ENCODE measurements around the gene NME4.

The NME4 gene

DNA sequence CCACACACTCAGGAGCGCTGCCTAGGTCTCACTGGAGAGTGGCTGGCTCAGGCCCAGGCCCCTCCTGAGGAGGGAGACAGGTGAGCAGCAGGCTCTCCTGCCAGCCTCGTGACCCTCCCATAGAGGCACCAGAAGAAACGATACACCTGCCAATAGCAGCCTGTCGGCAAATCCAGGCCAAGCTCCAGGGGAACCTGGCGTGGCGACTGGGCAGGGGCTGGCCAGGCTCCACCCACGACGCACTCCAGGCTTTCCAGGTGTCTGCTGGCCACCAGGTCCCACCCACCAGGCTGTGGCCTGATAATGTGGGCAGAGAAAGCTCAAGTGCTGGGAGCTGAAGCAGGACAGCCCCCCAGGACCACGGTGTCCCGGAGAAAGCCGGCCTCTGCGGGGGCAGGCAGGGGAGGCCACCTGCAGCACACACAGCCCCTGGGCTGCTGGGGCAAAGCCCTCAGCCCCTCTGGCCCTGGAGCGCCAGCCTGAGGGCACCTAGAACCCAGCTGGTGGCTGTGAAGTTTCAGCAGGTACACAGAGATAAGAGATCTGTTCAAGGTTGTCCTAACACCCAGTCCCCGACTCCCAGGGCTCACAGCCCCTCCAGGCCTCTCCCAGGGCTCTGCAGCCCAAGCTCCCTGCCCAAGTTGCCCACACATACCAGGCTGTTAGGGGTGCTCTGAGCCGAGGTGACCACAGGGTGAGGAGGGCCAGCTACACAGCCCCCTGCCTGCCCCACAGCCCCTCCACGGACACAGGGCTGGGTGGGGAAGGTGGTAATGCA lies 17.6 kb upstream of the NME4 start:
- Histone ChIP-seq H3K27me3 (replicated peaks; ENCODE audit: control insufficient read depth, insufficient read depth, low read length) (no peaks in the 10 kb centered on the region), H3K36me3 (ENCODE audit: control insufficient read depth, insufficient read depth, low read length) (peaks cover 11% of the 10 kb centered on the region), H3K4me3 (replicated peaks; ENCODE audit: low read depth, low read length) (no peak overlapping the region)
- DNase-seq (ENCODE audit: extremely low read depth, insufficient read length) = no peak
- TF ChIP-seq, protein P1, sequence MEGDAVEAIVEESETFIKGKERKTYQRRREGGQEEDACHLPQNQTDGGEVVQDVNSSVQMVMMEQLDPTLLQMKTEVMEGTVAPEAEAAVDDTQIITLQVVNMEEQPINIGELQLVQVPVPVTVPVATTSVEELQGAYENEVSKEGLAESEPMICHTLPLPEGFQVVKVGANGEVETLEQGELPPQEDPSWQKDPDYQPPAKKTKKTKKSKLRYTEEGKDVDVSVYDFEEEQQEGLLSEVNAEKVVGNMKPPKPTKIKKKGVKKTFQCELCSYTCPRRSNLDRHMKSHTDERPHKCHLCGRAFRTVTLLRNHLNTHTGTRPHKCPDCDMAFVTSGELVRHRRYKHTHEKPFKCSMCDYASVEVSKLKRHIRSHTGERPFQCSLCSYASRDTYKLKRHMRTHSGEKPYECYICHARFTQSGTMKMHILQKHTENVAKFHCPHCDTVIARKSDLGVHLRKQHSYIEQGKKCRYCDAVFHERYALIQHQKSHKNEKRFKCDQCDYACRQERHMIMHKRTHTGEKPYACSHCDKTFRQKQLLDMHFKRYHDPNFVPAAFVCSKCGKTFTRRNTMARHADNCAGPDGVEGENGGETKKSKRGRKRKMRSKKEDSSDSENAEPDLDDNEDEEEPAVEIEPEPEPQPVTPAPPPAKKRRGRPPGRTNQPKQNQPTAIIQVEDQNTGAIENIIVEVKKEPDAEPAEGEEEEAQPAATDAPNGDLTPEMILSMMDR (IDR thresholded peaks at IDR 0.05; ENCODE audit: insufficient read depth, low read length, poor library complexity, severe bottlenecking) = no peak

DNA sequence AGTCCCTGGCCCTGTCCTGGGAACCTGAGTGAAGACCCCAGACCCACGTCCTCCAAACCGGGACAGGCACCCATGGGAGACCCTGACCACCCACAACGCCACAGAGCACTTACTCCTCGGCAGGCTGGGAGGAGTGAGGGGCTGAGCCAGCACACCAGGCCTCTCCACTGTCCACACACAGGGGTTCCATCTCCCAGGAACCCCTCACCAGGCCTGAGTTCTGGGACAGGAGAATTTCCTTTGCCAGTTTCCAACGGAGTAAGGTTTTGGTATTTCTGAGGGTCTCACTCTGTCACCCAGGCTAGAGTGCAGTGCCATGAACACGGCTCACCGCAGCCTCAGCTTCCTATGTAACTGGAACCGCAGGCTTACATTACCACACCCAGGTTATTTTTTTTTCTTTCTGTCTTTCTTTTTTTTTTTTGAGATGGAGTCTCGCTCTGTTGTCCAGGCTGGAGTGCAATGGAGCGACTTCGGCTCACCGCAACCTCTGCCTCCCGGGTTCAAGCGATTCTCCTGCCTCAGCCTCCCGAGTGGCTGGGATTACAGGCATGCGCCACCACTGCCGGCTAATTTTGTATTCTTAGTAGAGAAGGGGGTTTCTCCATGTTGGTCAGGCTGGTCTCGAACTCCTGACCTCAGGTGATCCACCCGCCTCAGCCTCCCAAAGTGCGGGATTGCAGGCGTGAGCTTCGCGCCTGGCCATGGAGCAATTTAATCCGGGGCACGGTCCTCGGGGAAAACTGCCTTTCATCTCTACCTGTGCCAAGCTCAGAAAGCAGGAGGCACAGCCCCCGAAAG lies 16.8 kb upstream of the NME4 start:
- Histone ChIP-seq H3K27me3 (replicated peaks; ENCODE audit: control insufficient read depth, insufficient read depth, low read length) (no peaks in the 10 kb centered on the region), H3K36me3 (ENCODE audit: control insufficient read depth, insufficient read depth, low read length) (peaks cover 4% of the 10 kb centered on the region), H3K4me3 (replicated peaks; ENCODE audit: low read depth, low read length) (peak overlapping the region; percentile 84)
- DNase-seq (ENCODE audit: extremely low read depth, insufficient read length) = no peak
- TF ChIP-seq, protein P1 (IDR thresholded peaks at IDR 0.05; ENCODE audit: insufficient read depth, low read length, poor library complexity, severe bottlenecking) = no peak

DNA sequence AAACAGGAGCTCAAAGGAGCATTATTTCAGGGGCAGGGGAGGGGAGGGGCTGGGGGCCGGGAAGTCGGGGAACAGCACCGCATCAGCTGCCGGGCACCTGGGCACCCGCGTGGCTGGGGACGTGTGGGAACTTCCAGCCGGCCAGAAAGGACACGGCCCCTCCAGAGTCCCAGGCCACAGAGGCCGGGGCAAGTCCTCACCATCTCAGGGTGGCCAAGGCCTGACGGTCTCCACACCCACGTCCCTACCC lies 16.3 kb upstream of the NME4 start:
- no peak for DNase-seq (ENCODE audit: extremely low read depth, insufficient read length)
- Histone ChIP-seq H3K36me3 (ENCODE audit: control insufficient read depth, insufficient read depth, low read length) (peaks cover 4% of the 10 kb centered on the region), H3K27me3 (replicated peaks; ENCODE audit: control insufficient read depth, insufficient read depth, low read length) (no peaks in the 10 kb centered on the region), H3K4me3 (replicated peaks; ENCODE audit: low read depth, low read length) (peak overlapping the region; percentile 84)
- TF ChIP-seq, protein P1 (IDR thresholded peaks at IDR 0.05; ENCODE audit: insufficient read depth, low read length, poor library complexity, severe bottlenecking) = no peak

DNA sequence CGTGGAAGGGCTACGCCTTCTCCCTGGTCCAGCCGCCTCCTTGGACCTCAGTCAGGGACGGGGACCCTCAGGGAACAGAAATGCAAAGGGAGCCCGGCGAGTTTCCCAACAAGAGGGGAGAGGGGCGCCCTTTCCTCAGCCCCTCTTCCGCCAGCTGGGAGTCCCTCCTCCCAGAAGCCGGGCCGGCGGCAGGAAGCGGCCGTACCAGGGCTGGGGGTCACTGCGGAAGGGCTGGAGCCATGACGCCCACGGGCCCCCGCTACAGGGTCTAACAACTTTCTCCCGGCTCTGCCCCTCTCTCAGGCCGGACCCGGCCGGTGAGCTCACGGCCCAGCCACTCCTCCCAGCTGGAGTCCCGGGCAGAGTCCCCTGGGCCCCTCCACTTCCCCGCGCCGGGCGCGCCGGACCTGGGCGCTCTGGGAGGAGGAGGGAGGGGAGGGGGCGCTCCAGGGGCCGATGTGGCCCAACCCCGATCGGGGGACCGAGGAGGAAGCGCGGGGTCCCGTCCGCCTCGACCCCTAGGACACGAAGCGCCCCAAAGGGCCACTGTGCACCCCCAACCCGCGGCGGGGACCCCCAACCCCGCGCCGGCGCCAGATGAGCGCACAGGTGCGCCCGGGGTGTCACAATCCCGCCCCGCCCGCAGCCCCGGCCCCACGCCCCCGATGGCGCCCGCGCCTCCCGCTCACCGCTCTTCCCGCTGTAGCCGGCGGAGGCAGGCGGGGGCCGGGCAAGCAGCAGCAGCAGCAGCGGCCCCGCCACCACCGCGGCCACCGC lies 15.8 kb upstream of the NME4 start:
- TF ChIP-seq, protein P1 (IDR thresholded peaks at IDR 0.05; ENCODE audit: insufficient read depth, low read length, poor library complexity, severe bottlenecking) = no peak
- no peaks in the 10 kb centered on the region for H3K27me3 ChIP-seq (replicated peaks; ENCODE audit: control insufficient read depth, insufficient read depth, low read length)
- peaks cover 2% of the 10 kb centered on the region for H3K36me3 ChIP-seq (ENCODE audit: control insufficient read depth, insufficient read depth, low read length)
- H3K4me3 ChIP-seq (replicated peaks; ENCODE audit: low read depth, low read length) = peak overlapping the region; percentile 84
- DNase-seq (ENCODE audit: extremely low read depth, insufficient read length) = no peak

DNA sequence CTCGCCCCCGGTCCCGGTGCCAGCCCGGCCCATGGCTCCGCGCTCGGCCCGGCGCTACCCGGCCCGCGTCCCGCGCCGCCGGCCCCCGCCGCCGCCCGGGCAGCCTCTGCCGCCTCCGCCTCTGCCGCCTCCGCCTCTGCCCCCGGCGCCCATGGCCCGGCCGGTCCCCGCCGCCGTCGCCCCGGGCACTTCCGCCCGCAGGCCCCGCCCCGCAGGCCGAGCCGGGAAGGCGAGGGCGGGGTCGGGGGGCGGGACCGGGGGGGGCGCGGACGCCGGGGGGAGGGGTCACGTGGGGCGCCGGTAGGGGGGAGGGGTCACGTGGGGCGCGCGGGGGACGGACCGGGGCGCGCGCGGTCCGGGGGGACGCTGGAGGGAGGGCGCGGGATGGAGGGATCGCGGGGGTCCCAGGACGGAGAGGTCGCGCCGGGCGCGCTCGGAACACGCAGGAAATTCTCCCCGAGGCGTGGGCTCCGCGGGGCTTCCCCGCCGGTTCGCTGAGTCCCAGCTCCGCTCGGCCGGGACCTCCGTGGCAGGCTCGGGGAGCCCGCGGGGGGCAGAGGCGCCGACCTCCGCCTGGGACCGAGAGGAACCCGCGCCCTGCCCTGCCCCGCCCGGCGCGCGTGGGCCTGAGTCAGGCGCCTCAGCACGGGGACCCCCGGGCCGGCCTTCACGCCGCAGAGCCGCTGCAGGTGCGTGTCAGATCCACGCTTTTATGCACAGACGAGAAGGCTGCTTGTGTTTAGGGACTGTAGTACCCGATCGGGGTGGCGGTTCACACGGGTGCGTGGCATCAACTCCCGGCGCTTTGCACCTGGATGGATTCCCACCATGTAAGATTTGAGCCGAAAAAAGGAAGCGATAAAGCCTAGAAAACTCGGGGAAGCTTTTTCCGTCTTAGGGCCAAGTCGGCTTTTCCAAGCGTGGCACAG lies 14.9 kb upstream of the NME4 start, which contains the start of gene PGAP6:
PGAP6 (minus strand) TSS at position 190 of the 929 bp plus-strand sequence; CDS start at position 33, 157 bp downstream.
- Histone ChIP-seq H3K4me3 (replicated peaks; ENCODE audit: low read depth, low read length) (peak within 1 kb of the TSS; percentile 84), H3K27me3 (replicated peaks; ENCODE audit: control insufficient read depth, insufficient read depth, low read length) (no peaks in the 10 kb centered on the region), H3K36me3 (ENCODE audit: control insufficient read depth, insufficient read depth, low read length) (no peaks in the 10 kb centered on the region; the same call in 1 of the 2 replicates)
- TF ChIP-seq, protein P1 (IDR thresholded peaks at IDR 0.05; ENCODE audit: insufficient read depth, low read length, poor library complexity, severe bottlenecking) = no peak
- DNase-seq (ENCODE audit: extremely low read depth, insufficient read length) = peak; percentile 71

Measured in GM06990 (cell line).